ENCODE results near the gene FGFR2.
"Not testable (repeated sequence)": the region's sequence is repeated elsewhere in the genome, so short reads cannot be mapped to it uniquely, and the experiment has no call there.

FGFR2 gene

DNA sequence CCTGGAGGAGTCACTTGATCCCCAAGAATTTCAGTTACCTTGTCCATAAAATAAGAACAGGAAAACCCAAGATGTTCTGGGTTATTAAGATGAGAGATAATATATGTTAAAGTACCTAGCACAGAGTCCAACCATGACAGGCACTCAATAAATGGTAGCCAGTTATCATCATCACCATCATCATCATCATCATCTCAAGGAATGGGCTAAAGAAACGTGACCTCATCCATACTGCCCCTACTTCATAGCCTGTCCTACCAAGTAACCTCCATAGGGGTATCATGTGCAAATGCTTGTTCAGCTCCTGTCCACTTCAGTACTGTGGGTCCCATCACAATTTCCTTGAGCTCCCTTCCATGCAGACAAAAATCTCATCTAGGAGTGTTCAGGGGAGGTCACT, 14.4 kb downstream of the FGFR2 start:
- DNase-seq, result no peak

DNA sequence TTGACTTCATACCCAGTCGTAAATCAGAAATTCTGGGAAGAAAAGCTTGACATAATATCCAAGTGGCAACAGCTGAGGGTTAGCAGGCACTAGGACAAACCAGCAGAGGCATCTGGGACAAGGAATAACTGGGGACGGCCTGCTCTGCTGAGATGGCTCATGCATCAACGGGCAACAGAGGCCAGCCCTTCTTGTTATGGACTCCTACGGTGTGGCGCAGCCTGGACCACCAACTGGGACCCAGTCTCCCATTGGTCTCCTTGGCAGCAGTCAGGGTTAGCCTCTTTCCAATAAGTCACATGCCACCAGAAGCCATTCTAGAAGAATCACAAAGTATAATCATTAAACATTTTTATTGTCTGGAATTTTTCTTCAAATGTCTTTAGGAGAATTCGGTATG, 15.0 kb downstream of the FGFR2 start:
- no peak for DNase-seq

DNA sequence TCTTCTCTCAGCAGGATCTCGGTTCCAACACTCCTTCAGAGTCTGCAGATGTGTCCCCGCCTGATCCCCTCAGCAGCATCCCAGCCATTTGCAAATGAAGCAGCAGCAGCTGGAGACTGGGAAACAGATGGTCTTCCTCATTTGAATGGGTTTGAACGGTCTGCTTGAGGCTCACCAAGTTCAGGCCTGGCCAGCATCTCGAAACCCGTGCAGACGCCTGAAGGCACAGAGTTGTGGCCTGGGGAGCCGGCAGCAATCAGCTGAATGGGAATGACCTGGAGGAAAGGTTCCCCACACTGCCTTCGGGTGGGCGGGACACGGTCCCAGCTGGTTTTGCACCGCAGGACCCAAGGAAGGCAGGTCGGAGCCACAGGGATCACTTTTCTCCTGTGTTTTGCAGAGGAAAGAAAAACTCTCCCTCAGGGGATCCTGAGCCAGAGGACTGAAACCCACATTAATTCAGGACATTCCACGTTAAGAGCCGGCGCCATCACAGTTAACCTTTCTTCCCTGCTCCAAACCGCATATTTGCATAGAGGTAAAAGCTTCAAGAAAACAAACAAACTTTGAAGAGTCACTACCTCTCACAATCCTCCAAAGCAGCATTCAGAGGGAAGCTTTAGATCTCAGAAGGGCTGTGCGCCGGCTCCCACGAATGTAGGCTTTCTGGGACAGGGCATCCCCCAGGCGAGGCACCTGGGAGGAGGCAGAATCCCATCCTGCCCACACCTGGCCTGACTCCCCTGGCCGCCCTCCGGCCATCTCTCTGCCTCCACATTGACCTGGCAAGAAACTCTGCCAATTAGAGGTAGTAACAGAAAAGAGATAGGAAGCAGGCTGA, 17.7 kb downstream of the FGFR2 start:
- DNase-seq, result no peak

DNA sequence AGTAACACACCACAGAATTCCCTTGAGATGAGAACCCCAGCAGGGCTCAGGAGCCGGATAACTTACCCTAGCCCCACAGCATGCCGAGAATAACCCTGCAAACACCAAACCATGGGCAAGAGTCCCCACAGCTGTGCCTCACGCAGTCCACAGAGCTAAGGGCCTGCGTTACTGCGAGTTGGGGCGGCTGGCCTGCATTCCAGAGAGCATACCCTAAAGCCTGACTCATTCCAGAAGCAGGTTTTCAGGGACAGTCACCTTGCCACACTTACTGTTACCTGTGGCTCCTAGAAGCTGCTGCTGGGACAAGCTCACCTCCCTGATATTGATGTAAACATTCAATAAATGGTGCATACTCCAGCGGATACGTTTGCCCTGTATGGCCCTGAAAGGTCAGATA, 18.6 kb downstream of the FGFR2 start:
- peak; percentile 17 for DNase-seq

DNA sequence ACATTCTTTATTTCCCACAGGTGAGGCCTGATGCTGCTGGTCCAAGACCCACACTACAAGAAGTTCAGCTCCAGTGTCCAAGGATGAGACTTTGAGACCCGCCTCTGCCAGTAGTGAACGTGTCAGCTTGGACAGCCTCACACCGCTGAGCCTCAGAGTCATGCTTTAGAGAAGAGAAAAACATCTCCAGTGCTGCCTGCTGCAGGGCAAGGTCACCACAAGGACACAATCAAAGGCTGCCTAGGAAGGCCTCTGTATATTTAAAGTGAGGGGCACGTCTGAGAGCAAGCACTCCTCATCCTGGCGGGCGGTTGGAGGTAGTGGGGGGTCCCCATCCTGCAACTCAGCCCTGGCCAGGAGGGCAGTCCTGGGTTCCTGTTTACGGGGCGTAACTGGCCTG, 19.3 kb downstream of the FGFR2 start:
- no peak for DNase-seq

DNA sequence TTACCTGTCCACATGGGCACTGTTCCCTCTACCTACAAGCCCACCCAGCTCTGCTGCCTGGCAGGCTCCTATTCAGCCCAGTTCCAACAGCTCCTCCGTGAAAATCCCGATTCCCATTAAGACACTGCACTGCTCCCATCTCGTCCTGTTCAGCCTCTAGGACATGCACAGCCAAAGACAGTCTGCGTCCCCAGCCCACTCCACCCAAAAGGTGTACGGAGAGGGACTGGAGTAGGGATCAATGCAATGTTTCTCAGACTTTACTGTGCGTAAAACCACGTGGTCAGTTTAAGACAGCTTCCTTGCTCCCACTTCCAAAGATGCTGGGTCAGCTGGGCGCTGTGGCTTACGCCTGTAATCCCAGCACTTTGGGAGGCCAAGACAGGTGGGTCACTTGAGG, 19.9 kb downstream of the FGFR2 start:
- DNase-seq, result no peak

DNA sequence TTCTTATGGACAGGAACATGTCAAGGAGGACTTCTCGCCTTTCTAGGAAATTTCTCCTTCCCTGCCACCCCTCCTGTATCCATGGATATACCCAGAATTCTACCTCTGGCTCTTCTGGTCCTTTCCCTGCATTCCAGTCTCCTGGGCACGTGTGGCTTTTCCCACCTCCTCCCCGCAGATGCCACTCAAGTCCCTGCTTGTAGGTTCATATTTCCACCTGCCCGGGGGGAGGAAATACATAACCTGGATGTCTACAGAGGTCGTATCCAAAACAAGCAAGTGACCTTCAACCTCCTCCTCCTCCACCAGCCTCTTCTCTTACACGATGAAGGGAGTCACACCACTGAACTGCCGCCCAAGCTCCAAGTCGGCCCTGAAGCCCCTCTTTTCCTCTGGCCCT, 20.7 kb downstream of the FGFR2 start:
- DNase-seq, result no peak

DNA sequence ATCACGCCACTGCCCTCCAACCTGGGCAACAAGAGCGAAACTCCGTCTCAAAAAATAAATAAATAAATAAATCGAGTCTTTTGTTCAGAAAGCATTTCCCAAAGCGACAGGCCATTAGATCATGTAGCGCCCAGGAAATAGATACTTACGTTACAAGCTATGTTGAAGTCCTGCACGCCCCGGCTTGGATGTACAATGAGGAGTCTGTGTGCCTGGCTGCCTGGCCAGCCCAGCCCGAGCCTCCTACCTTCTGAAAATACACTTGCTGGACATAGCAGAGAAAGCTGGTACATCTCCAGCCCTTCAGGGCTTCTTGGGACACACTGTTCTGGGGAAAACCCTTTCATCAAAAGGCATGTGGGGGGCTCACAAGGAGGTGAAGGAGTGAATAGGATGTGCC, 22.1 kb downstream of the FGFR2 start:
- no peak for DNase-seq

DNA sequence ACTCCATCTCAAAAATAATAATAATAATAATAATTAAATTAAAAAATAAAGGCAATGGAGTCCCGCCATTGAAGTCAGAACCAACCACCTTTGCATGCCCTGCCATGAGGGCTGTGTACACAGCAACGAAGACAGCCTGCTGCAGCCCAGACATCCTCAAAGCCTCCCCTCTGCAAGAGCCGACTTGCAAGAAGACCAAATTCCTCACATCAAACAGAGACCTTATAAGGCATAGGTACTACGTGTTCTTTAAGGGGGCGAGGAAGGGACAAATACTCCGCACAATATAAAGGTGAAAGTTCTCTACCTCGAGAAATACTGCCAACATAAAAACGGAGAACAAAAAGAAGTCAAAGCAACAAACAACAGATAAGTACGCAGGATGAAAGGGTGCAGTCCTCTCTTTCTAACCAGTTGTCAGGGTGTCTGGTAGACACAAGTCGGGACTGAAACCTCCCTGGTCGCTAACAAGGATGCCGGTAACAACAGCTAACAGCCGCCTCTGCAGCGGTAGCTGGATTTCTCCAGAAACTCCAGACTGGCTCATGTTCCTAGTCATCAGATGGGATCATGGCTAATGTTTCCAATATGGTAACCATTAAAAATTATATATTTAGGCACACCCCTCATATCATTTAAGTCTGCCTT, 23.6 kb downstream of the FGFR2 start:
- DNase-seq, result no peak

DNA sequence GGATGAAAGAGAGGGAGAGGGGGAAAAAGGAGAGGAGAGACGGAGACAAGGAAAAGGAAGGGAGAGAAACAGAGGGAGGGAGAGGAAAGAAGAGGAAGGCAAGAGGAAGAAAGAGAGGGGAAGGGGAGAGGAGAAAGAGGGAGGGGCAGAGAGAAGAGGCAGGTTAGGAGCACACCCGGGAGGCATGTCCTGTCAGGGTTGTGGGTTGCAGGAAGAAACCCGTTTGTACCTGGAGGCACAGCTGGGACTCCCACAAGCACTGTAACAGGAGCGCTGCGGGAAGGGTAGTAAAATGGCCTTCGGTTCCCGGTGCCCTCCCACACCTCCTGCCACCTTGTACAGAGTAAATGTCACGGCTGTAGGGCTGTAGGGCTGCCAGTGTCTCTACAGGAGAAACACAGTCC, 24.7 kb downstream of the FGFR2 start:
- DNase-seq, result no peak

DNA sequence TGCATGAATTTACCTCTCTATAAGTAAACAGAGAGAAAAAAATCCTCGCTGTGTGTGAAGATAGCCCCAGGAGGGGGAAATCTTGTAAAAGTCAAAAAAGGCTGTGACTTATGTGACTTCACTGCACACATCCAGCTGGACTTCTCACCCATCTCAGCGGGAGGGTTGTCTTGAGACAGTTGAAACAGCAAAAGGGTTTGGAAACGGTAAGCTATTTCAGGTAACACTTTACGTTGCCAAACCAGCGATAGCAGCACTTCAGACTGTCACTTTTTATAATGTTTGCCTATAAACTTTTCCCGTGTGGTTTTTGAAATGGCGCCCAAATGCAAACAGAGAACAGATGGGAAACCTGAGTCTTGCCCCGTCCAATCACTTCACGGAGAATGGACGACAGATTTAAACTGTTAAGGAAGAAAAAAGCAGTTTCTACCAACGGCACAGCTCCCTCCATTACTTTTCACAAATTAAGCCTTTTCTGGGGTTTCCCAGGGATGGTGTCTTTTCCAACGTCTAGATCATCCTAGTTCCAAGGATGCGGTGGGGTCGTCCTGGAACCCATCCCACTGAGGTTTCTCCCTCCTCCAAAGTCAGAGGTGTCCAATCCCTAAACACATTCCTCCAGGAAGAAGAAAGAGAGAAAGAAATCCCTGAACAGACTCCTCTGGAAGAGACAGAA, 25.2 kb downstream of the FGFR2 start:
- no peak for DNase-seq

DNA sequence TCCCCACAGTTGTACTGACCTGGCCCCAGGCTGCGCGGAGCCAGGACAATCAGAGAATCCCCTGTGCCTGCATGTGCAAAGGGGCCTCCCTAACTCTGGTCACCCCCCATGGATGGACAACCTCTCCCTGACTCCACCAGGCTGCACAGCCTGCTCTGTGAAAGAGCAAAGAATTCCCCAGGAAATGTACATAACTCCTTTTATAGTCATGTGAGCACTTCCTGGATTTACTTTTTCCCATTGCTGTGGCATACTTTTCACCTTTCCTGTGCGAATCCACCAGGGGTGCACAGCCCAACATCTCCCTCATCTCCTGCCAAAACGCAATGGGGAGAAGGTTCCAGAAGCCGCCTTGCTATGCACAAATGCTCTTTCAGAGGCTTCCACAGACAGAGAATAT, 27.9 kb downstream of the FGFR2 start:
- DNase-seq, result no peak

DNA sequence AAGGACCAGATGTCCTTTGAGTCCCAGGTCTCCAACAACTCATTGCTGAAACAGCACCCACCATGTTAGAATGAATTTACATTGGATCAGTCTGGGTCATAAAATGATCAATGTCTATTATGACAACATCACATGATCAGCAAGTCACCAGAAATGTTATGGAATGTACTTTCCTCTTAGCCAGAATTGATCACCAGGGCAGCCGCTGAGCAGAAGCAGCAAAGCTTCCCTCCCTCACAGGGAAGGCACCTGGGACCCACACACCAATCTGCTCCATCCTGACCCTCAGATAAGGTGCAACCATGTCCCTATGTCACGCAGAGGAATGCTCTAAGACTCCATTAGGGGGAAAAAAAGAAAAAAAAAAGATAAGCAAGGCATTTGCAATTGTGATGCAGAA, 30.0 kb downstream of the FGFR2 start:
- no peak for DNase-seq

DNA sequence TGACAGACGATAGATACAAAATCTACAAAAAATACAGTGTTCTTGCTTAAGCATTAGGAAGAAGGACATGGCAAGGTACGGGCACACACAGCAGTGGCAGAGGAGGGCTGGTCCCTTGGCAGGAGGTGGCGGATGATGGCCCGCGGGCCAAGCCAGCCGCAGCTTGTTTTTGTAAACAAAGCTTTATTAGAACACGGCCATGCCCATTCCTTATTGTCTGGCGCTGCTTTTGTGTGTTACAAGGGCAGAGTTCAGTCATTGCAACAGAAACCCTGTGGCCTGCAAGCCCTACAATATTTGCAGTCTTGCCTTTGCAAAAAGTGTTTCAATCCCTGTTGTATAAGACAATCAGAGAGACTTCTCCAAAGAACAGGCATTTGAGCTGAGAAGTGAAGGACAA, 30.7 kb downstream of the FGFR2 start:
- no peak for DNase-seq

DNA sequence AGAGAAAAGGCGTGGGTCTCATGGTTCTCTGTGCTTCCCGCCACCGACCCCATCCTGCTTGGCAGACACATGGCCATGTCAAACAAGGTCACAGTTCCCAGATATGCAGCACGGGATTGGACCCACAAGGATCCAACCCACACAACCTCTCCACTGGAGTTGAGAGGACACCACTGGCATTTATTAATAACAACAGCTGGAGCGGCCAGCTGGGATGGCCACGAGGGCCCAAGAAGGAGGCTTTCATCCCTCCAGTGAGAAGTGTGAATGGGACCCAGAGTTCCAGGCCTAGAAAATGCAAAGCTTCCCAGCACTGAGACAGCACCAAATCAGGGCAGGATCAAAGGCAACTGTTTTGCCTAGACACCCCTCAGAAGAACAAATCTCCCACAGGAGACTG, 31.5 kb downstream of the FGFR2 start:
- DNase-seq, result no peak

DNA sequence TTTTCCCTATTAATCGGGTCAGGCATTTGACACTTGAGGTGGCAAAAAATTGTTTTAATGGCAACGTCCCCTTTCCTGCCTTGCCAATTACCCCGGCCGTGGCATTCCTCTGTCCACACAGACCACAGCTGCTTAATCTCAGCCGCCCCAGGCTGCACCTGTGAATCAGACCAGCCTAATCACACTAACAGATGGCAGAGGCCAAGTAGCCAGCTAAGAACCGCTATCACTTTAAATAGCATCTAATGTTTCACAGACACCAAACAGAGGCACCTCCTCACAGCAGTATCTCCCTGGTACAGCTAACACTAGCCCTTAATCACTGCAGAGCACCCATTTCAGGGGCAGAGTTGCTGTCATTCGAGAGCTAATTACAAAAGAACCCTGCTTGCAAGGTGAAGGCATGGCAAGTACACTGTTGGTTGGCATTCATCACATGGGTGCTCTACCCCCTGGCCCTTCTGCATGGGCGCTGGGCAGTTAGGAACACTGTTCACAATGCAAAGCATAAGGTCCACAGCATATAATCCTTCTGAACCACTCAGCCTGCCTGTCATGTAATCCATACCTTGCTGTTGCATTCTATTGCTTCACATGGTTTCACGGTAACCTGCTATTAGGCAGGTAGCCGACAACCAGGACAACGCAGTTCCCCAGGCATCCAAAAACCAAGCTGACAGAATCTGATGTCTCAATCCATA, 38.8 kb downstream of the FGFR2 start:
- no peak for DNase-seq

DNA sequence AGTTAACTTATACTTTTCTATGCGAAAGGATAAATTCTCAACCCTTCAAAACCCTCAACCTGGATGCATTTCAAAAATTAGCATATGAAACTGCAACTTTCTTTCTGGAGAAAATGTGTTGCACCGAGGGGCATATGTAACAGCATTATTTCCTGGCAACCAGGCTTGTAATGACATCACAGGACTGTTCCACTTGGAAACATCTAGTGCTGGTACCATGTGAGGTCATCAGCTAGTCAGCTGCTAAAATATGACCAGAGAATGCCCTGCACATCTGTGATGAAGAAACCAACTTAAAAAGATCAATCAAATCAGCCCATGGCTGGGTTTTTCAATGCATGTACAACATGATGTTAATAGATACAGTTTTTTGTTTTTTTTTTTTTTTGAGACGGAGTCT, 40.0 kb downstream of the FGFR2 start:
- no peak for DNase-seq

DNA sequence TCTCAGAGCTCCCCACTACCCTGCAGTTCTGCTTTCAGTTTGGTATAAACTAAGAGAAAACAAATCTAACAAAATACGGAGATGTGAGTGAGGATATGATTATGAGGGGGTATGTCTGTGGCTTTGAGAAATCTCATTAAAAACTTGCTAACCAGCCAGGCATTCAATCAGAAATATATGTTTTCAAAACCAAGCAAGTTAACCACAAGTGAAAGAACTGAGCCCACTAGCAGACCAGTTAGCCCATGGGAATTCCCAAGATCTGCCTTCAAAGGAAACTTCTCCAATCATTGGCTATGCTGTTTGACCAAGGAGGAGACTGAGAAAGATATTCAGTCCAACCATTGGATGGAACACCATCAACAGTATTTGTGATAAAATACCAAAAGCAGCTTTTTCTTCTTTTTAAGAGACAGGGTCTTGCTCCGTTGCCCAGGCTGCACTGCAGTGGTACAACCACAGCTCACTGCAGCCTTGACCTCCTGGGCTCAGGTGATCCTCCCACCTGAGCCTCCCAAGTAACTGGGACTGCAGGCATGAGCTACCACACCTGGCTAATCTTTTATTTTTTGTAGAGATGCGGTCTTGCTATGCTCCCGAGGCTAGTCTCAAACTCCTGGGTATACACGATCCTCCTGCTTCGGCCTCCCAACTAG, 41.2 kb downstream of the FGFR2 start:
- DNase-seq, result peak; percentile 36

DNA sequence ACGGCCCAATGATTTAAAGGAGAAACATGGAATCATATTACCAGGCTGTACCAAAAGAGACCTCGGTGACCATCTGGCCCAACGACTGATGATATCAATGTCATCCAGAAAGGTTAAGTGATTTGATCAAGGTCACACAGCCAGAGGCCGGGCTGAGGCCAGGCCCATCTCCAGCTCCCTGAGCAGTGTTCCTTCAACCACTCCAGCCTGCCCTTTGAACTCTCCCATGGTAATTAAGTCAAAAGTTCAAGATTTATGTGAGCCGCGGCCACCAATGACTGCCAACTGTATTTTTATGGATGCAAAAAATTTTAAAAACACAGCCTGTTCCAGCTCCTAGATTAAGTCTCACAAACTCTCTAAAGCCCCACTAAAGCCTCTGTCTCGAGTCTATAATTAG, 41.8 kb downstream of the FGFR2 start:
- no peak for DNase-seq

DNA sequence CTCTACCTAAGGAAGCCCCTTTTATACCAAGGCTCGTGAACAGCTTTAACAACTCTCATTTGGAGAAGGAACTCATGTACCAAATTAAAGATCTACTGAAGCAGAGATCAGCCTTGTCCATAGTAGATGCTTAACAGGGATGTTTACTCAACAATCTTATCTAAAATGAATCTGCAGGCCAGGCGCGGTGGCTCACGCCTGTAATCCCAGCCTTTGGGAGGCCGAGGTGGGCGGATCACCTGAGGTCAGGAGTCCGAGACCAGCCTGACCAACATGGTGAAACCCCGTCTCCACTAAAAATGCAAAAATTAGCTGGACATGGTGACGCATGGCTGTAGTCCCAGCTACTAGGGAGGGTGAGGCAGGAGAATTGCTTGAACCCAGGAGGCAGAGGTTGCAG, 43.3 kb downstream of the FGFR2 start:
- DNase-seq, result not testable (repeated sequence)

DNA sequence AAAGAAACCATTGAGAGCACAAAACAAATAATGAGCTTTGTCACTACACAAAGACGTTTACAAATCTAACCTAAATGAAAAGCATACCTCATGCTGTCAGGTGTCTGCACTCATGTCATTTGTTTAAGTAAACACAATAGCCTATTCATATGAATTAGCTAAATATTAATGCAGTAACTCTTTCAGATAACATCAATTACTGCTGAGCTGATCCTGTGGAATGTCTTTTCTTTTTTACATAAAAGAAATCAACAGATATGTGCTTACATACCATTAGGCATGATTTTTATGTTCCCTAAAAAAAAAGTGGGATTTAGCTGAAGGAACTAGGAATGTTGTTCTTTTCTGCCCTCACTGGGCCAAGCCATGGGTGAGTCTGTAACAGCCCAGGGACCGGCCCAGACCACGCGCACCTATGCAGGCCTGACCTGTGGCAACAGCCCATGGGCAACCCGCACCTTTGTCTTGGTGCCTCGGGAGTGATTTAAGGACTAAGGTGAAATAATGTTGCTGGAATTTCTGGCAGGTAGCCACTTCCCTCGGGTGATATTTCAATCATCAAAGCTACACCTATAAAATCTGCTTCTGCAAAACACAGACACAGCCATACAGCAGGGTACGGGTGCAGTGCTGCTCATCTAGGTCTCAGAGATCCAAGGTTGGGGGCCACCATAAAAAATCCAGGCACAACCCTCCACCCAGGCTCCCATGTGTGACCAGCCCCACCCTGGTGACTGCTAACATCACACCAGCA, 44.6 kb downstream of the FGFR2 start:
- DNase-seq, result no peak

DNA sequence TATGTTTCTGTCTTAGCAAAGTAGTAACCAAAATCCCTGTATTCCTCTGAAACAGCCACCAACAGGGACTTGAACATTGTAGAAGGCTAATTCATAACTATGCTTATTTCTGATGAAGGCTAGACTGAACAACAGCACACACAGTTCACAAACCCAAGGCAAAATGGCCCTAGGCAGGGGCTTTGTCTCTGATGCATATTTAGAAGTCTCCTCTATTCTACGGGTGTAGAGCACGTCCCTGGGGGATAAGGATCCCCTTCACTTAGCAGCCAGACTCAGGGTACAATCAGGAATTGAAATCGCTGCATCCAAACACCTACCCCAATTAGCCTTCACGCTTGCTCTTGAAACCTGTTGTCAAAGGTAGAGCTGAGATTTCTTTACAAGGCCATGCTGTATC, 45.5 kb downstream of the FGFR2 start:
- DNase-seq, result no peak
